GM18861 (cell line): ENCODE measurements around the gene AHNAK2.
A peak's percentile ranks its signal among the peaks of the same experiment; 100 is the strongest.
"Not testable (repeated sequence)": the region's sequence is repeated elsewhere in the genome, so short reads cannot be mapped to it uniquely, and the experiment has no call there.

Experiments used
- ATAC-seq: cut with Tn5 transposase; IDR thresholded peaks from one replicate; pipeline ENCODE4 v1.9.1; 2021; ENCODE audit not compliant: unreplicated experiment

AHNAK2 gene

DNA sequence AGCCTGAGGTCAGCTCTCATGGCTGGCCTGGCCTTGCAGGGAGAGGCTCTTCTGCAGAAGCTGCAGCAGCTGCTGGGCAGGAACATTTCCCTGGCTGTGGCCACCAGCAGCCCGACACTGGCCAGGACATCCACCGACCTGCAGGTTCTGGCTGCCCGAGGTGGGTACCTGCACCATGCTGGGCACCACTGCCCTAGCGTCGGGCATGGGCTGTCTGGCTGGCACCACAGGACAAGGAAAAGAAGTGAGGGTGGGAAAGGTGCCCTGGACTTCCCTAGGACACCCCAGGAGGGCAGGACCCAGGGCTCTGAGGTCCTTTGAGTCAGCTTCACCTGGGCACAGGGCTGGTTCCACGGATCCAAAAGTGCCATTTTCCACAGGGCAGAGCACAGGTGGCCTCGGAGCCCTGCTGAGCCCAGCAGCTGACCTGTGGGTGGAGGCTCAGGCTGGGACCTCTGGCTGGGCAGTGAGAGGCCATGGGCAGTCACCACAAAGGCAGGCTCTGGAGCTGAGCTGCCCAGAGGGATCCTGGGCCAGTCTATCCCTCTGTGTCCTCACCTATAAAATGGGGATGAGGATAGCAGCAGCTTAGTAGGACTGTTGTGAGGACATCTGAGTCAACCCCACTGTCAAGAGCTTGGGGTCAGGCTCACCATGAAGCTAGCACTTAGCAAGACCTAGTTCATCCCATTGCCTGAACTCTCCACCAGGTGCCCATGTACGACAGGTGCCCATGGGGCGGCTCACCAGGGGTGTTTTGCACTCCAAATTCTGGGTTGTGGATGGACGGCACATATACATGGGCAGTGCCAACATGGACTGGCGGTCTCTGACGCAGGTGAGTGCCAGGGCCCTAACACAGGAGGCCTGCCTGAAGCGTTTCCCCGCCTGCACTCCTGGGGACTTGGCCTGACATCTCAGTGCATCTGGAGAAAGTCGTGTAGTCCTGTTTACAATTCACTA, 48.6 kb downstream of the AHNAK2 start:
- no peak for ATAC-seq

DNA sequence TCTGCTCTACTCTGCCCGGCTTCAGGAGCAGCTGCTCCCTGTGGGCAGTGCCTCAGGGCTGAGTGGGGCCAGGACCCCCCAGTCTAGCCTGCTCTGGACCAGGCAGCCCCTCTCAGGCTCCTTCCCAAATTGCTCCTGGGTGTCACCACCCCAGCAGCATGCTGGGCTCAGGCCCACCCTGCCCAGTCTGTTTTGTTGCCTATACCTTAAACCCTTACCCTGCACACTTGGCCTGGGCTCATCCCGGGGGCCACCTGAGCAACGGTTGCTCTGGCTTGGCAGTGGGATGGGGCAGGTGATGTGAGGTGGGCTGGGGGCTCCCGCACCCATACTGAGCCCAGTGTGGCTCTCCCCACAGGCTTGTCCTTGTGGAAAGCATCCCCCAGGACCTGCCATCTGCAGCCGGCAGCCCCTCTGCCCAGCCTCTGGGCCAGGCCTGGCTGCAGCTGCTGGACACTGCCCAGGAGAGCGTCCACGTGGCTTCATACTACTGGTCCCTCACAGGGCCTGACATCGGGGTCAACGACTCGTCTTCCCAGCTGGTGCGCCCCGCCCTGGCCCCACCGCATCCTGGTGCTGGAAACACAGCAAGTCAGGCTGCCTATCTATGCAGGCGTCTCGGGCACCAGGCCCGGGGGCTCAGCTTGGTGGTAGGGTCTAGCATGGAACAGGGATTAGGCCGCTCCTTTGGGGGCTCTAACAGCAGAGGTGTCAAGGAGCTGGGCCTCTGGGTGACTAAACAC, 49.6 kb downstream of the AHNAK2 start:
- ATAC-seq = no peak

DNA sequence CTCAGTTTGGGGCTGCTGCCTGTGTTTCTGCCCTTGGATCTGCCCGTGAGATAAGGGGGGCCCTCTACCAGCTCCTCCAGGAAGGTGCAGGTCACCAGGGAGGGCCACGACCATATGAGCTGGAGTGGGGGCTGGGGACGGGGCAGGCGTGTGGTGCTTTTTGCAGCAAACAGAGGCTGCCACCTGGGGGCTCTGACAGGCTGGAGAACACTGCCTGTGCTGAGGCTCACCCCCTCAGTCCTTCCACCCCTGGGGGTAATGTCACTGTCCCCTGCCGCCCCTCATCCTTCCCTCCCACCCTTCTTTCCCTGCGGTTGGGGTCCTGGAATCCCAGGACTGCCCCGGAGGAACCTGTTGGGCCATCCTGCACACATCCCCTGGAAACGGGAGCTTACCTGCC, 50.3 kb downstream of the AHNAK2 start:
- no peak for ATAC-seq

DNA sequence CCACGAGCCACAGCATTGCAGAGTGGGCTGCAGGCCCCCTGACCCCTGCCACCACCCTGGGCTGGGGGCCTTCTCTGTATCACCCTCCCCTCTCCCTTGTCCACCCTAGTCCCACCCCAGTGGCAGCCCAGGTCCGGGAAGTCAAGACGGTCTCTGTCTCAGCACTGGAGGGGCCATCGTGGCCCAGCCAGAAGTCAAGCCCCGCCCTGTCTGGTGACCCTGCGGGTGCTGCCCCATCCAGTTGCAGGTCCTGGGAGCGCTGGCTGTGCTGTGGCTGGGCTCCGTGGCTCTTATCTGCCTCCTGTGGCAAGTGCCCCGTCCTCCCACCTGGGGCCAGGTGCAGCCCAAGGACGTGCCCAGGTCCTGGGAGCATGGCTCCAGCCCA, 50.8 kb downstream of the AHNAK2 start:
- ATAC-seq = no peak

GRCh38 chr14:104926619-104927431, 51.3 kb downstream of the AHNAK2 start:
- peak; percentile 80 for ATAC-seq

GRCh38 chr14:104925855-104926609, 52.1 kb downstream of the AHNAK2 start:
- peak; percentile 2 for ATAC-seq

- no peak for ATAC-seq
Measured at GRCh38 chr14:104925214-104925854, 52.8 kb downstream of the AHNAK2 start.

DNA sequence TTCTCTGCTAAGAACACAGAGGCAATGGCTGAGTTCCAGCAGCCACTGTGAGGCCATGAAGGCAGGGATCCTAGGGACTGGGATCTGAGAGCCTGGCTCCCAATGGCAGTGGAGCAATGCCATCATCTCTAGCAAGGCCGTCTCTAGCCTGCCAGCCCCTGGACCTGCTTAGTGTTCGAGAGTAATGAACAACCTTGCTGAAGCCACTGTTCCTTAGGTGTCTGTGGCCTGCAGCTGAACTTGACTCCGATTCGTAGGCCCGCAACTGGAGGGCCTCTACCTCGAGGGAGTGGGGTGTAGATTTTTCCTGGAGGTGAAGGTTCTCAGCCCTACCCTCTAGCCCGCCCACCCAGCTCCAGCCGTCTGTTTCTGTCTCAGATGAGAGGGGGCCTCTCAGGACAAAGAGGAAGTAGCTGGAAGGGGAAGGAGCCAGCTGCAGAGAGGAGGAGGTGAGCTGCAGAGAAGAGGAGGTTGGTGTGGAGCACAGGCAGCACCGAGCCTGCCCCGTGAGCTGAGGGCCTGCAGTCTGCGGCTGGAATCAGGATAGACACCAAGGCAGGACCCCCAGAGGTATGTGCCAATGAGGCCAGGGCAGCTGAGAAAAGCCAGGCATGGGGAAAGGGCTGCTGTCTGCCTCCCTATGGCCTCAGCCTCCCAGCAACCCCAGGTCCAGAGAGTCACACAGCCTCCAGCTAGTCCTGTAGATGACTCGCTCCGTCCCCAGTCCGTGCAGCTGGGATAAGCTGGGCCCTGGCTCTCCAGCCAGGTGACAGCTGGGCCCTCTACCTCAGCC, 53.6 kb downstream of the AHNAK2 start, which contains the start of gene PLD4:
Gene PLD4 (plus strand): TSS at position 459 of the 793 bp plus-strand sequence. CDS start 2,262 bp downstream, outside the sequence.
- no peak for ATAC-seq

- ATAC-seq = no peak
Measured at GRCh38 chr14:104923640-104924420, 54.3 kb downstream of the AHNAK2 start.

DNA sequence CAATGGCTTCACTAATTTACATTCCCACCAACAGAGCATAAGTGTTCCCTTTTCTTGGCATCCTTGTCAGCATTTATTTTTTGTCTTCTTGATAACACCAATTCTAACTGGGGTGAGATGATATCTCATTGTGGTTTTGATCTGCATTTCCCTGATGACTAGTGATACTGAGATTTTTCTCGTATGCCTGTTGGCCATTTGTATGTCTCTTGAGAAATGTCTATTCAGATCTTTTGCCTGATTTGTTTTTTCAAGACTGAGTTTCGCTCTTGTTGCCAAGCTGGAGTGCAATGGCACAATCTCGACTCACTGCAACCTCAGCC, 58.2 kb downstream of the AHNAK2 start:
- ATAC-seq = no peak

DNA sequence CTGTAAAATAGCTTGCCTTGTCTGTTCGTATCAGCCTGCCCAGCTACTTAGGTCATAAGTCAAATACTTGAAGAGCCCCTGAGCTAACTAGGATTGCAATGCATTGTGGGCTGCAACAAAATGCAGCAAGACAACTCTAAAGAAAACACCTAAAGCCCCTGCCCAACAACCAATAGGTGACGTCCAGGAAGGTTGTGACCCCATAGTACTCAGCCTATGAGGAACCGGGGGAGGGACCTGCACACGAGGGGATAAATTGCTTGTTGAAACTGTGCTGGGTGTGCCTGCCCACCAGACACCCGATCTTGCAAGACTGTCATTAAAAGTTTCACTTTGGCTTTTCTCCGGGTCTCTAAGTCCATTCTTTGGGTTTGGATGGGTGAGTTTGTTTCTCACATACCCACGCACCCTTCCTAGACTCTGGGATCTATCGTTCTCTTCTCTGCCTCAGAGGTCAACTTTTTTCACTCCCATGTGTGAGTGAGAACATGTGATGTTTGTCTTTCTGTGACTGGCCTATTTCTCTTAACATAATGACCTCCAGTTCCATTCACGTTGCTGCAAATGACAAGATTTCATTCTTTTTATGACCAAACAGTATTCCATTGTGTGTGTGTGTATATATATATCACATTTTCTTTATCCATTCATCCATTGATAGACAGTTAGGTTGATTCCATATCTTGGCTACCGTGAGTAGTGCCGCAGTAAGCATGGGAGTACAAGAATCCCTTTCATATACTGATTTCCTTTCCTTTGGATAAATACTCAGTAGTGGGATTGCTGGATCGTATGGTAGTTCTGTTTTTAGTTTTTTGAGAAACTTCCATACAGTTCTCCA, 58.8 kb downstream of the AHNAK2 start:
- not testable (repeated sequence) for ATAC-seq

GRCh38 chr14:104917993-104918392, 60.2 kb downstream of the AHNAK2 start:
- ATAC-seq = no peak

DNA sequence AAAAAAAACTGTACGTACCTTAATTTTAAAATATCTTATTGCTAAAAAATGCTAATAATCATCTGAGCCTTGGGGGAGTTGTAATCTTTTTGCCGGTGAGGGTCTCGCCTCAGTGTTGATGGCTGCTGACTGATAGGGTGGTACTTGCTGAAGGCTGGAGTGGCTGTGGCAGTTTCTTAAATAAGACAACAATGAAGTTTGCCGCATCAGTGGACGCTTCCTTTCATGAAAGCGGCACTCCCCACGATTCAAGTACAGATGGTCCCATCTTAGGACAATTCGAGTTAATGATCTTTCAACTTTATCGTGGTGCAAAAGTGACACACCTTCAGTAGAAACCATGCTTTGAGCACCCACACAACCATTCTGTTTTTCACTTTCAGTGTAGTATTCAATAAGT, 61.1 kb downstream of the AHNAK2 start:
- ATAC-seq = no peak

GRCh38 chr14:104913435-104913834, 64.7 kb downstream of the AHNAK2 start:
- no peak for ATAC-seq

DNA sequence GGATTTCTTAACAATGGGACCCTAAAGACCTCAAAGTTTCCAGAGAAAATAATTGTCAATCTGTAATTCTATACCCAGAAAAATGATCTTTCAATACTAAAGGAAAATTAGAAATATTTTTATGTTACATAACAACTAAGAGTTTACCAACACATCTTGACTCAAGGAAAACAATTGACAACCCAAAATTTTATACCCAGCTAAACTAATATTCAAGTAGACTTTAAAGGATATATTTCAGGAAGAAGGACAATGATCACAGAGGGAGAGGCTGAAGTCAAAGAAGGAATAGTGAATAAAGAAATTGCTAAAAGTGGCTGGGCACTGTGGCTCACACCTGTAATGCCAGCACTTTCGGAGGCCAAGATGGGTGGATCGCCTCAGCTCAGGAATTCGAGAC, 66.1 kb downstream of the AHNAK2 start:
- ATAC-seq = no peak

GRCh38 chr14:104908303-104908702, 69.9 kb downstream of the AHNAK2 start:
- no peak for ATAC-seq

GRCh38 chr14:104905579-104905933, 72.6 kb downstream of the AHNAK2 start:
- not testable (repeated sequence) for ATAC-seq
